Measurements from ENCODE around the gene PGM2.
A peak's percentile ranks its signal among the peaks of the same experiment; 100 is the strongest.

The PGM2 gene

GRCh38 chr4:37885496-37885895 lies 59.0 kb downstream of the PGM2 start:
- no peak overlapping the region for H3K4me3 ChIP-seq (ENCODE audit: low read depth, low read length, poor library complexity, severe bottlenecking)
- TF ChIP-seq CTCF (IDR thresholded peaks at IDR 0.05; ENCODE audit: low read length) (no peak), EZH2 (IDR thresholded peaks at IDR 0.05; ENCODE audit: borderline replicate concordance, low read length) (no peak)
- H3K4me2 ChIP-seq (ENCODE audit: low read length), result no peak overlapping the region
- H3K27ac ChIP-seq (ENCODE audit: low read depth, low read length, poor library complexity, severe bottlenecking), result no peak overlapping the region
- no peak overlapping the region for H2AFZ ChIP-seq (ENCODE audit: low read length)
- no peaks in the 10 kb centered on the region for H3K27me3 ChIP-seq (ENCODE audit: insufficient read depth, low read length)
- no peak overlapping the region for H3K9ac ChIP-seq (ENCODE audit: low read length)
- H4K20me1 ChIP-seq (ENCODE audit: insufficient read depth, low read length), result no peaks in the 10 kb centered on the region
- H3F3A ChIP-seq (ENCODE audit: insufficient read depth, low read length), result peaks cover 10% of the 10 kb centered on the region; the same call in 1 of the 2 replicates
- H3K79me2 ChIP-seq (ENCODE audit: insufficient read depth, low read length), result no peaks in the 10 kb centered on the region
- no peaks in the 10 kb centered on the region for H3K9me2 ChIP-seq (ENCODE audit: low read depth, low read length)
- no peaks in the 10 kb centered on the region for H3K36me3 ChIP-seq (ENCODE audit: insufficient read depth, low read length)
- H3K9me3 ChIP-seq (ENCODE audit: low read length), result no peaks in the 10 kb centered on the region
- peaks cover 13% of the 10 kb centered on the region for H3K4me1 ChIP-seq (ENCODE audit: insufficient read depth, low read length, severe bottlenecking)

- Histone ChIP-seq H3K9me2 (ENCODE audit: low read depth, low read length) (no peaks in the 10 kb centered on the region), H3K4me2 (ENCODE audit: low read length) (peak overlapping the region; percentile 89), H4K20me1 (ENCODE audit: insufficient read depth, low read length) (no peaks in the 10 kb centered on the region), H3K4me3 (ENCODE audit: low read depth, low read length, poor library complexity, severe bottlenecking) (peak overlapping the region; percentile 90), H2AFZ (ENCODE audit: low read length) (no peak overlapping the region), H3K9me3 (ENCODE audit: low read length) (no peaks in the 10 kb centered on the region), H3K4me1 (ENCODE audit: insufficient read depth, low read length, severe bottlenecking) (peaks cover 39% of the 10 kb centered on the region), H3K27me3 (ENCODE audit: insufficient read depth, low read length) (no peaks in the 10 kb centered on the region), H3K36me3 (ENCODE audit: insufficient read depth, low read length) (no peaks in the 10 kb centered on the region), H3F3A (ENCODE audit: insufficient read depth, low read length) (peaks cover 10% of the 10 kb centered on the region; the same call in 1 of the 2 replicates), H3K9ac (ENCODE audit: low read length) (peak overlapping the region; percentile 95; the same call in 1 of the 2 replicates), H3K79me2 (ENCODE audit: insufficient read depth, low read length) (peaks cover 15% of the 10 kb centered on the region), H3K27ac (ENCODE audit: low read depth, low read length, poor library complexity, severe bottlenecking) (peak overlapping the region; percentile 78)
- no peak for TF ChIP-seq EZH2 (IDR thresholded peaks at IDR 0.05; ENCODE audit: borderline replicate concordance, low read length)
- TF ChIP-seq CTCF (IDR thresholded peaks at IDR 0.05; ENCODE audit: low read length), result peak; percentile 60
Measured at GRCh38 chr4:37889849-37890800, 63.6 kb downstream of the PGM2 start.

GRCh38 chr4:37890801-37891259 lies 64.3 kb downstream of the PGM2 start, which contains the start of gene TBC1D1:
TBC1D1 (plus strand) TSS chr4:37891084; CDS start chr4:37902096, 11,012 bp downstream.
- H3K9ac ChIP-seq (ENCODE audit: low read length), result peak within 1 kb of the TSS; percentile 95
- peaks cover 35% of the 10 kb centered on the region for H3K4me1 ChIP-seq (ENCODE audit: insufficient read depth, low read length, severe bottlenecking)
- no peaks in the 10 kb centered on the region for H3K36me3 ChIP-seq (ENCODE audit: insufficient read depth, low read length)
- TF ChIP-seq EZH2 (IDR thresholded peaks at IDR 0.05; ENCODE audit: borderline replicate concordance, low read length), result no peak
- no peak for TF ChIP-seq CTCF (IDR thresholded peaks at IDR 0.05; ENCODE audit: low read length)
- H2AFZ ChIP-seq (ENCODE audit: low read length), result no peak within 1 kb of the TSS
- H3K4me2 ChIP-seq (ENCODE audit: low read length), result peak within 1 kb of the TSS; percentile 89
- no peaks in the 10 kb centered on the region for H4K20me1 ChIP-seq (ENCODE audit: insufficient read depth, low read length)
- no peaks in the 10 kb centered on the region for H3K9me3 ChIP-seq (ENCODE audit: low read length)
- H3K27me3 ChIP-seq (ENCODE audit: insufficient read depth, low read length), result no peaks in the 10 kb centered on the region
- H3K9me2 ChIP-seq (ENCODE audit: low read depth, low read length), result no peaks in the 10 kb centered on the region
- H3K4me3 ChIP-seq (ENCODE audit: low read depth, low read length, poor library complexity, severe bottlenecking), result peak within 1 kb of the TSS; percentile 90
- H3K27ac ChIP-seq (ENCODE audit: low read depth, low read length, poor library complexity, severe bottlenecking), result peak within 1 kb of the TSS; percentile 78
- peaks cover 22% of the 10 kb centered on the region for H3K79me2 ChIP-seq (ENCODE audit: insufficient read depth, low read length)
- H3F3A ChIP-seq (ENCODE audit: insufficient read depth, low read length), result peaks cover 10% of the 10 kb centered on the region; the same call in 1 of the 2 replicates

All from OCI-LY1 (cell line).